ENCODE measurements around the gene MYO1G. TPM values are rescaled to one million over a fixed set of nuclear protein-coding genes. Genes with fewer than 3 reads are reported as not detected.

The MYO1G gene
- total RNA-seq, 4 donors from 2014 or later = 0.68 to 4.5 (median 1.6) TPM

GRCh38 chr7:44977959-44978335, 868 bp downstream of the MYO1G start:
- TF ChIP-seq EP300 (IDR thresholded peaks at IDR 0.05) (no peak), CTCF (IDR thresholded peaks at IDR 0.05) (no peak), POLR2A (IDR thresholded peaks at IDR 0.05) (no peak), POLR2AphosphoS5 (IDR thresholded peaks at IDR 0.05) (no peak)
- Histone ChIP-seq H3K36me3 (peaks cover 14% of the 10 kb centered on the region), H3K27ac (peak overlapping the region; percentile 9), H3K4me3 (peak overlapping the region; percentile 22), H3K27me3 (no peaks in the 10 kb centered on the region), H3K9me3 (no peaks in the 10 kb centered on the region), H3K4me1 (peaks cover 35% of the 10 kb centered on the region)
- 72% methylated on average over 6 of the region's 6 CpGs for WGBS
- peak in 1 of 2 donors; percentile 44 for DNase-seq (ENCODE audit: low spot score in 2 of 2)

GRCh38 chr7:44977304-44977958, 1.4 kb downstream of the MYO1G start:
- H3K27me3 ChIP-seq = no peaks in the 10 kb centered on the region
- H3K9me3 ChIP-seq = no peaks in the 10 kb centered on the region
- H3K27ac ChIP-seq = peak overlapping the region; percentile 9
- peaks cover 9% of the 10 kb centered on the region for H3K36me3 ChIP-seq
- peak in 1 of 2 donors; percentile 60 for DNase-seq (ENCODE audit: low spot score in 2 of 2)
- WGBS = 38% methylated on average over 8 of the region's 8 CpGs
- H3K4me1 ChIP-seq = peaks cover 35% of the 10 kb centered on the region
- peak overlapping the region; percentile 22 for H3K4me3 ChIP-seq
- no peak for TF ChIP-seq CTCF (IDR thresholded peaks at IDR 0.05)
- TF ChIP-seq EP300 (IDR thresholded peaks at IDR 0.05) = no peak
- TF ChIP-seq POLR2AphosphoS5 (IDR thresholded peaks at IDR 0.05) = no peak
- no peak for TF ChIP-seq POLR2A (IDR thresholded peaks at IDR 0.05)

GRCh38 chr7:44976746-44977196, 2.0 kb downstream of the MYO1G start:
- peaks cover 35% of the 10 kb centered on the region for H3K4me1 ChIP-seq
- TF ChIP-seq EP300 (IDR thresholded peaks at IDR 0.05) (no peak), CTCF (IDR thresholded peaks at IDR 0.05) (no peak), POLR2AphosphoS5 (IDR thresholded peaks at IDR 0.05) (no peak), POLR2A (IDR thresholded peaks at IDR 0.05) (no peak)
- peaks cover 5% of the 10 kb centered on the region for H3K36me3 ChIP-seq
- WGBS = 94% methylated on average over 2 of the region's 17 CpGs
- H3K27ac ChIP-seq = no peak overlapping the region
- H3K27me3 ChIP-seq = no peaks in the 10 kb centered on the region
- H3K9me3 ChIP-seq = no peaks in the 10 kb centered on the region
- DNase-seq (ENCODE audit: low spot score in 2 of 2) = peak in 1 of 2 donors; percentile 50
- no peak overlapping the region for H3K4me3 ChIP-seq

- H3K27me3 ChIP-seq = no peaks in the 10 kb centered on the region
- TF ChIP-seq POLR2AphosphoS5 (IDR thresholded peaks at IDR 0.05) (no peak), EP300 (IDR thresholded peaks at IDR 0.05) (no peak), POLR2A (IDR thresholded peaks at IDR 0.05) (no peak), CTCF (IDR thresholded peaks at IDR 0.05) (no peak)
- peak in 1 of 2 donors; percentile 55 for DNase-seq (ENCODE audit: low spot score in 2 of 2)
- WGBS = 95% methylated on average over 6 of the region's 6 CpGs
- no peak overlapping the region for H3K4me3 ChIP-seq
- H3K27ac ChIP-seq = no peak overlapping the region
- H3K9me3 ChIP-seq = no peaks in the 10 kb centered on the region
- H3K36me3 ChIP-seq = peaks cover 5% of the 10 kb centered on the region
- peaks cover 29% of the 10 kb centered on the region for H3K4me1 ChIP-seq
Measured at GRCh38 chr7:44976040-44976745, 2.6 kb downstream of the MYO1G start.

- 100% methylated on average over 7 of the region's 12 CpGs for WGBS
- no peak for TF ChIP-seq EP300 (IDR thresholded peaks at IDR 0.05)
- no peak for TF ChIP-seq POLR2AphosphoS5 (IDR thresholded peaks at IDR 0.05)
- no peak for TF ChIP-seq POLR2A (IDR thresholded peaks at IDR 0.05)
- TF ChIP-seq CTCF (IDR thresholded peaks at IDR 0.05) = no peak
- H3K4me1 ChIP-seq = peaks cover 22% of the 10 kb centered on the region
Measured at GRCh38 chr7:44975331-44976039, 3.3 kb downstream of the MYO1G start.

More at GRCh38 chr7:44975331-44976039, 3.3 kb downstream of the MYO1G start:
- no peaks in the 10 kb centered on the region for H3K9me3 ChIP-seq
- H3K36me3 ChIP-seq = peaks cover 5% of the 10 kb centered on the region
- H3K27ac ChIP-seq = no peak overlapping the region
- DNase-seq (ENCODE audit: low spot score in 2 of 2) = peak in 1 of 2 donors; percentile 51
- no peaks in the 10 kb centered on the region for H3K27me3 ChIP-seq
- H3K4me3 ChIP-seq = no peak overlapping the region
